HEK293 (cell line): ENCODE results near the gene CABP5.
A peak's percentile ranks its signal among the peaks of the same experiment; 100 is the strongest.

ENCODE experiments used
- CTCF ChIA-PET: fragments of 350-600 bp; formaldehyde crosslinking; extraction: SDS; loops from one replicate; lab custom pipeline; 2021; ENCODE audit warnings: antibody characterized with exemption; lab: Yijun Ruan, JAX
- POLR2A ChIA-PET: fragments of 300-600 bp; formaldehyde crosslinking; extraction: SDS; loops from one replicate; lab custom pipeline; 2020; ENCODE audit warnings: antibody characterized with exemption, inconsistent platforms; lab: Yijun Ruan, JAX
- H3K27ac ChIP-seq: fragments of 200-500 bp; sonication (Bioruptor generic); 2 replicates; pipeline ENCODE4 v1.5.1; 2014; ENCODE audit warnings: low read depth, low read length, control low read depth, inconsistent platforms; ENCODE audit errors: extremely low read depth
- H3K36me3 ChIP-seq, 2 experiments: fragments of 200-500 bp in 1 of 2; sonication (Bioruptor generic) in 1 of 2; 1 replicate in 1 of 2; 2 replicates in 1 of 2; pipeline ENCODE4 v1.5.1; 2014 to 2017; ENCODE audit warnings: inconsistent platforms in 2 of 2, low read length in 2 of 2; ENCODE audit not compliant: control insufficient read depth in 2 of 2, insufficient read depth in 1 of 2
- H3K4me1 ChIP-seq: fragments of 200-500 bp; sonication (Bioruptor generic); 2 replicates; pipeline ENCODE4 v1.5.1; 2014; ENCODE audit warnings: mild to moderate bottlenecking, low read length, inconsistent platforms; ENCODE audit not compliant: control insufficient read depth, insufficient read depth
- H3K4me3 ChIP-seq: 2 replicates; pipeline ENCODE4 v1.5.1; 2011; ENCODE audit warnings: low read depth, mild to moderate bottlenecking, control low read depth, low read length, moderate library complexity
- H3K9me3 ChIP-seq: fragments of 200-500 bp; sonication (Bioruptor generic); 2 replicates; pipeline ENCODE4 v1.5.1; 2014; ENCODE audit warnings: low read depth, low read length, inconsistent platforms; ENCODE audit not compliant: control insufficient read depth, insufficient read depth
- EGR2 ChIP-seq: fragments of 450-650 bp; formaldehyde crosslinking; IDR thresholded peaks from 2 replicates; pipeline ENCODE4 v1.5.1; 2016; ENCODE audit warnings: low read depth, missing biosample characterization, missing genetic modification characterization
- ELK4 ChIP-seq: IDR thresholded peaks from 2 replicates; pipeline ENCODE4 v1.6.1; 2011; ENCODE audit warnings: mild to moderate bottlenecking, low read depth, low read length, borderline replicate concordance
- GFI1B ChIP-seq: fragments of 450-650 bp; formaldehyde crosslinking; IDR thresholded peaks from 2 replicates; pipeline ENCODE4 v1.5.1; 2016; ENCODE audit warnings: missing biosample characterization, missing genetic modification characterization
- PRDM2 ChIP-seq: fragments of 450-650 bp; formaldehyde crosslinking; IDR thresholded peaks from 2 replicates; pipeline ENCODE4 v1.5.1; 2016; ENCODE audit warnings: missing biosample characterization, missing genetic modification characterization, borderline replicate concordance
- WT1 ChIP-seq: fragments of 450-650 bp; formaldehyde crosslinking; IDR thresholded peaks from 2 replicates; pipeline ENCODE4 v1.5.1; 2016; ENCODE audit warnings: missing biosample characterization, missing genetic modification characterization
- ZFHX2 ChIP-seq: fragments of 450-650 bp; formaldehyde crosslinking; conservative IDR thresholded peaks from 2 replicates; pipeline ENCODE4 v1.5.1; 2016; ENCODE audit warnings: missing biosample characterization, missing genetic modification characterization
- ZIC2 ChIP-seq: fragments of 450-650 bp; formaldehyde crosslinking; IDR thresholded peaks from 2 replicates; pipeline ENCODE4 v1.5.1; 2016; ENCODE audit warnings: missing biosample characterization, missing genetic modification characterization
- ZNF138 ChIP-seq: fragments of 450-650 bp; formaldehyde crosslinking; IDR thresholded peaks from 2 replicates; pipeline ENCODE4 v1.5.1; 2016; ENCODE audit warnings: missing biosample characterization, missing genetic modification characterization, borderline replicate concordance
- ZNF404 ChIP-seq: fragments of 450-650 bp; formaldehyde crosslinking; IDR thresholded peaks from 2 replicates; pipeline ENCODE4 v1.5.1; 2017; ENCODE audit warnings: missing biosample characterization, missing genetic modification characterization
- ZNF426 ChIP-seq: fragments of 450-650 bp; formaldehyde crosslinking; IDR thresholded peaks from 2 replicates; pipeline ENCODE4 v1.5.1; 2017; ENCODE audit warnings: missing biosample characterization, missing genetic modification characterization, mild to moderate bottlenecking, inconsistent platforms, moderate library complexity
- ZNF585B ChIP-seq: fragments of 450-650 bp; formaldehyde crosslinking; IDR thresholded peaks from 2 replicates; pipeline ENCODE4 v1.5.1; 2016; ENCODE audit warnings: missing biosample characterization, missing genetic modification characterization
- ZNF624 ChIP-seq: fragments of 450-650 bp; formaldehyde crosslinking; IDR thresholded peaks from 2 replicates; pipeline ENCODE4 v1.5.1; 2017; ENCODE audit warnings: missing biosample characterization, missing genetic modification characterization
- ZSCAN30 ChIP-seq: fragments of 450-650 bp; IDR thresholded peaks from 2 replicates; pipeline ENCODE4 v1.5.1; 2018; ENCODE audit warnings: missing biosample characterization, mild to moderate bottlenecking, missing genetic modification characterization, moderate library complexity
- TF ChIP-seq, protein P1 (sequence below): fragments of 450-650 bp; formaldehyde crosslinking; IDR thresholded peaks from 2 replicates; pipeline ENCODE4 v1.5.1; 2016; ENCODE audit warnings: missing biosample characterization, missing genetic modification characterization

Gene CABP5

GRCh38 chr19:48085904-48086864, 42.3 kb upstream of the CABP5 start:
- POLR2A ChIA-PET: interaction anchor here (0.5 kb wide), 1 partner anchor 9 kb away, joined by 4 read pairs; no protein-coding TSS in a partner anchor
- CTCF ChIA-PET: interaction anchor here (1.0 to 2.7 kb wide), 4 partner anchors 9 to 123 kb away, joined by 3 to 13 read pairs (median 4); no protein-coding TSS in a partner anchor
- H3K9me3 ChIP-seq: no peaks in the 10 kb centered on the region
- TF ChIP-seq WT1 (tag by site-specific recombination) (no peak), ZFHX2 (tag by site-specific recombination) (peak; percentile 73), ZSCAN30 (tag by site-specific recombination) (no peak), EGR2 (tag by site-specific recombination) (peak; percentile 89), ZNF426 (tag by site-specific recombination) (no peak), ZIC2 (tag by site-specific recombination) (peak; percentile 36; the same call in 1 of the 2 replicates)
- TF ChIP-seq, protein P1, sequence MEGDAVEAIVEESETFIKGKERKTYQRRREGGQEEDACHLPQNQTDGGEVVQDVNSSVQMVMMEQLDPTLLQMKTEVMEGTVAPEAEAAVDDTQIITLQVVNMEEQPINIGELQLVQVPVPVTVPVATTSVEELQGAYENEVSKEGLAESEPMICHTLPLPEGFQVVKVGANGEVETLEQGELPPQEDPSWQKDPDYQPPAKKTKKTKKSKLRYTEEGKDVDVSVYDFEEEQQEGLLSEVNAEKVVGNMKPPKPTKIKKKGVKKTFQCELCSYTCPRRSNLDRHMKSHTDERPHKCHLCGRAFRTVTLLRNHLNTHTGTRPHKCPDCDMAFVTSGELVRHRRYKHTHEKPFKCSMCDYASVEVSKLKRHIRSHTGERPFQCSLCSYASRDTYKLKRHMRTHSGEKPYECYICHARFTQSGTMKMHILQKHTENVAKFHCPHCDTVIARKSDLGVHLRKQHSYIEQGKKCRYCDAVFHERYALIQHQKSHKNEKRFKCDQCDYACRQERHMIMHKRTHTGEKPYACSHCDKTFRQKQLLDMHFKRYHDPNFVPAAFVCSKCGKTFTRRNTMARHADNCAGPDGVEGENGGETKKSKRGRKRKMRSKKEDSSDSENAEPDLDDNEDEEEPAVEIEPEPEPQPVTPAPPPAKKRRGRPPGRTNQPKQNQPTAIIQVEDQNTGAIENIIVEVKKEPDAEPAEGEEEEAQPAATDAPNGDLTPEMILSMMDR (tag by site-specific recombination): 0 out of 2 replicates have a peak, but pooled peaks have one; percentile 8
- H3K4me3 ChIP-seq: no peak overlapping the region
- H3K27ac ChIP-seq: no peak overlapping the region
- no peaks in the 10 kb centered on the region for H3K36me3 ChIP-seq
- H3K4me1 ChIP-seq: no peaks in the 10 kb centered on the region

- Histone ChIP-seq H3K9me3 (no peaks in the 10 kb centered on the region), H3K36me3 (no peaks in the 10 kb centered on the region), H3K4me1 (no peaks in the 10 kb centered on the region), H3K27ac (no peak overlapping the region), H3K4me3 (no peak overlapping the region)
- ChIA-PET CTCF (no interaction called here), POLR2A (no interaction called here)
- no peak for TF ChIP-seq PRDM2 (tag by site-specific recombination)
- no peak for TF ChIP-seq ZNF624
- TF ChIP-seq ELK4: no peak
- no peak for TF ChIP-seq ZNF404 (tag by site-specific recombination)
- no peak for TF ChIP-seq GFI1B
- no peak for TF ChIP-seq ZNF138
- TF ChIP-seq ZNF585B: no peak
Observed at GRCh38 chr19:48085076-48085475, 41.2 kb upstream of the CABP5 start.
